Bronchial epithelial cell (primary cell): ENCODE results near the gene DNAH8. TPM values are rescaled to one million over a fixed set of nuclear protein-coding genes. Genes with fewer than 3 reads are reported as not detected.

Source experiments
- DNase-seq: peaks from one replicate; pipeline ENCODE4 v3.0.0-alpha.2; 2010; ENCODE audit warnings: low read depth
- FAIRE-seq: peaks from 2 replicates; lab custom pipeline; 2011; peaks lifted over from hg19 to GRCh38; lab: Jason Lieb, UNC
- H3K27me3 ChIP-seq: 2 replicates; pipeline ENCODE4 v1.5.1; 2011; ENCODE audit warnings: low read length; ENCODE audit not compliant: control insufficient read depth, insufficient read depth
- H3K36me3 ChIP-seq: 2 replicates; pipeline ENCODE4 v1.5.1; 2011; ENCODE audit warnings: low read length; ENCODE audit not compliant: control insufficient read depth, insufficient read depth
- H3K4me3 ChIP-seq: 2 replicates; pipeline ENCODE4 v1.5.1; 2011; ENCODE audit warnings: mild to moderate bottlenecking, low read depth, low read length, control low read depth
- total RNA-seq: library from RNA; depleted of rRNA; stranded (reverse); fragments of >200 nt; gene quantifications from 2 replicates; pipeline ENCODE4 v1.2.1, GENCODE V29; 2014
- TF ChIP-seq, protein P1 (sequence below): IDR thresholded peaks from 2 replicates; pipeline ENCODE4 v1.5.1; 2011; ENCODE audit warnings: mild to moderate bottlenecking, moderate library complexity, low read length, control low read depth, inconsistent platforms; ENCODE audit not compliant: insufficient read depth, severe bottlenecking

Gene DNAH8
- total RNA-seq, 1 donor from 2014 or later, result not detected

- H3K36me3 ChIP-seq, result no peaks in the 10 kb centered on the region
- TF ChIP-seq, protein P1, sequence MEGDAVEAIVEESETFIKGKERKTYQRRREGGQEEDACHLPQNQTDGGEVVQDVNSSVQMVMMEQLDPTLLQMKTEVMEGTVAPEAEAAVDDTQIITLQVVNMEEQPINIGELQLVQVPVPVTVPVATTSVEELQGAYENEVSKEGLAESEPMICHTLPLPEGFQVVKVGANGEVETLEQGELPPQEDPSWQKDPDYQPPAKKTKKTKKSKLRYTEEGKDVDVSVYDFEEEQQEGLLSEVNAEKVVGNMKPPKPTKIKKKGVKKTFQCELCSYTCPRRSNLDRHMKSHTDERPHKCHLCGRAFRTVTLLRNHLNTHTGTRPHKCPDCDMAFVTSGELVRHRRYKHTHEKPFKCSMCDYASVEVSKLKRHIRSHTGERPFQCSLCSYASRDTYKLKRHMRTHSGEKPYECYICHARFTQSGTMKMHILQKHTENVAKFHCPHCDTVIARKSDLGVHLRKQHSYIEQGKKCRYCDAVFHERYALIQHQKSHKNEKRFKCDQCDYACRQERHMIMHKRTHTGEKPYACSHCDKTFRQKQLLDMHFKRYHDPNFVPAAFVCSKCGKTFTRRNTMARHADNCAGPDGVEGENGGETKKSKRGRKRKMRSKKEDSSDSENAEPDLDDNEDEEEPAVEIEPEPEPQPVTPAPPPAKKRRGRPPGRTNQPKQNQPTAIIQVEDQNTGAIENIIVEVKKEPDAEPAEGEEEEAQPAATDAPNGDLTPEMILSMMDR, result no peak
- no peak for FAIRE-seq
These were observed 89.2 kb downstream of the DNAH8 start for GRCh38 chr6:38804358-38804757.

DNA sequence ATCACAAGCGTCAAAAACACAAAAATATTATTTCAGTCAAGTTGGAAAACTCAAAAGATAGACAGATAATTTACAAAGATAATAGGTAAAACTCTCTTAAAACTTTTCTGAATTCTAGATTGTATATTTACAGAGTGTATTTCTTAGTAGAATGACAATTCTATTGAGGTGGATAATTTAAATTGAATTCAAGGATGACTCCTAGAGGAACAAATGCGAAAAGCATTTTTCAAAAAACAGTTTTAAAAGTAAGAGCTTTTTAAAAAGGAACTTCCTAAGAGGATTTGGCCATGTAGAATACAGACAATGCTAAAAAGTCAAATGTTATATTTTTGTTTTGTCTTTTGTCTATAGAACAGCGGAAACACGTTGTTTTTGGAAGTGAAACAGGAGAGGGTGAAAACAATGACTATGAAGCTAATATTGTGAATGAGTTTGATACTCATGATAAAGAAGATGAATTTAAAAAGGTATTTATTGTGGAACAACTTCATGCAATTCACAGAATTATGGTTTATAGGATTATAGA, 90.1 kb downstream of the DNAH8 start:
- FAIRE-seq, result no peak
- DNase-seq, result no peak
- Histone ChIP-seq H3K4me3 (no peak overlapping the region), H3K27me3 (peaks cover 1% of the 10 kb centered on the region), H3K36me3 (no peaks in the 10 kb centered on the region)
- TF ChIP-seq, protein P1, result no peak

More at GRCh38 chr6:38804358-38804757, 89.2 kb downstream of the DNAH8 start:
- DNase-seq, result no peak
- Histone ChIP-seq H3K4me3 (no peak overlapping the region), H3K27me3 (peaks cover 1% of the 10 kb centered on the region)

DNA sequence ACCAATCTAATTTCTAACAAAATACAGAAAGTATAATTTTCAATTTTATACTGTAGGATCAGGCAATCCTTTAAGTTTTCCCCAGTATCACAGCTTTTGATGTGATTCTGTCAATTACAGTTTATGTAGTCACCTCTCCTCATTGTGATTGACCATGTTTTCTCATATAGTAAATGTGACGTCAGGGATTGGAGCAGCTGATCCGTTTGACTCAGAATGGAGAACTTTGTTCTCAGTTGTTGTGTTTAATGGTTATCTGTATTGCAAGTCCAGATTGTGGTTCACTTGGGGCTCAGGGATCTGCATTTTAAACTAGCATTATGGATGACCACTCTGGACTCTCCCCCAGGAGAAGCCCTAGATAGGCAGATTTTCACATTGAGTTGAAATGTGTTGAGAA, 90.6 kb downstream of the DNAH8 start:
- no peak for DNase-seq
- TF ChIP-seq, protein P1, result no peak
- no peak overlapping the region for H3K4me3 ChIP-seq
- no peaks in the 10 kb centered on the region for H3K36me3 ChIP-seq
- H3K27me3 ChIP-seq, result peaks cover 1% of the 10 kb centered on the region
- FAIRE-seq, result no peak

DNA sequence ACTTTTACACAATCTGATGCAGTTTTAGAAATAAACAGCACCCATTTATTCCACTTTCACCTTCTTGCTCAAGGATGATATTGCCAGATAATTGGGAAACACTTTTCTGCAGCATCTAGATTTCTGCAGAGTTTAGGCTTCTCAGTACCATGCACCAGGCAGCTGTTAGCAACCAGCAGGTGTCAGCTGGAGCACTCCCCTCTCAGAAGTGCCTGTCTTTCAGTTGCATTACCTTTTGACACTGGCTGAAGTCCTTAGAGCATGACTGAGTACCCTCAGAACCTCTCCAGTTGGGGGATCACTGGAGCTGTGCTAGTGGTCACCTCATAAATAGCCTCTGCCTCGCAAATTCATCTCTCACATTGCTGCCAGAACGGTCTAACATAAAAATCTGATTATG, 91.2 kb downstream of the DNAH8 start:
- H3K4me3 ChIP-seq, result no peak overlapping the region
- no peak for DNase-seq
- H3K36me3 ChIP-seq, result no peaks in the 10 kb centered on the region
- TF ChIP-seq, protein P1, result no peak
- H3K27me3 ChIP-seq, result peaks cover 1% of the 10 kb centered on the region
- no peak for FAIRE-seq

DNA sequence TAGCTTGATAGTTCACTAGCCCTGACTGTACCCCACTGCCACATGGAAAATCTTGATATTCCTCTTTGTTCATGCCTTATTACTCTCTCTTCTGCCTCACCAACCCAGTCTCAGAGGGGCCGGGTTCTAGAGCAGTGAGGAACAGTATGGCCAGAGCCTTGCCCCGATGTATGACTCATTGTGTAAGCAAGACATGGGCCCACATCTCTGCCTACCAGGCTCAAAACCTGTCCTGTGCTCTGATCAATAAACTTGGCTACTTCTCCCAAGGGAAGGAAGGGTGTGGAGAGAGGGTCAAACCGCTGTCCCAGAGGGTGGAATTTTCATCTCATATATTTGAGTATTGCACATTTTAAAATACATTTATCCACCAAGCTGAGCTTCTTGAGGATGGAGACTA, 91.7 kb downstream of the DNAH8 start:
- FAIRE-seq (no peak), DNase-seq (no peak)
- TF ChIP-seq, protein P1, result no peak
- Histone ChIP-seq H3K27me3 (peaks cover 1% of the 10 kb centered on the region), H3K36me3 (no peaks in the 10 kb centered on the region), H3K4me3 (no peak overlapping the region)

GRCh38 chr6:38808039-38808438, 92.9 kb downstream of the DNAH8 start:
- TF ChIP-seq, protein P1, result no peak
- no peak for DNase-seq
- FAIRE-seq, result no peak
- H3K36me3 ChIP-seq, result no peaks in the 10 kb centered on the region
- H3K4me3 ChIP-seq, result no peak overlapping the region
- peaks cover 1% of the 10 kb centered on the region for H3K27me3 ChIP-seq
